Measurements from ENCODE around the gene SAP30L. TPM values are rescaled to one million over a fixed set of nuclear protein-coding genes. Genes with fewer than 3 reads are reported as not detected.

Gene SAP30L
- total RNA-seq, 1 donor from 2014 or later: 25.8 TPM

DNA sequence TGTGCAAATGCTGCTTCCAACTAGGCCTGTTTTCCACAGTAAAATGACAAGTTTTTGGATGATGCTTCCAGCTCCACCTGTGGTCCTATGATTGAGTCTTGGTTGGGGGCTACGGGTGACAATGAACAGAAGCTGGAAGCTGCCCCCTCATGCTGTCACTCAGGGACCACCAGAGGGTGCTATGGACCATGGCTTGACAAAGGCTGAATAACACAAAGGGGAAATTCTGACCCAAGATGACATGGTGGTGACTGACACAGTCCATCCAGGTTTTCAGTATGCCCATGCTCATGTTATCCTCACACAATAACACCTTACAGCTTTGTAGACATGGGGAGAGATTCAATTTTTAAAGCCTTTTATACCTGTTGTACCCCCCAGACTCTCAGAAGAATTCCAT, 23.9 kb upstream of the SAP30L start:
- no peak for DNase-seq

DNA sequence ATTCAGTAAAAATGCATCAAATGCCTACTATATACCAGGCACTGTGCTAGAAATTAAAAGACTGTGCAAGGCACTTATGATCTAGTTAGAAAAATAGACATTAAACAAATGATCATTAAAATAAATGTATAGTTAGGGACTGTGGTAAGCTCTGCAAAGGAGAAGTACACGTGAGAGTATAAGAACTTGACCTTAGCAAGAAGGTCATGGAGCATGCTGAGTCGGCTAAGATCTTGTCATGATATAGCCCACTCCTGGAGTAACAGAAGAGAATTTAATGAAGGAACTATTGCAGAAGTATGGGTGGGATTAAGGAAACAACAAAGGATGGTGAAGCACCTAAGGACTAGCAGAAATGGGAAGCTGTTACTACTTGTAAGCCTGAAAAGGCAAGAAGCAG, 23.5 kb upstream of the SAP30L start:
- DNase-seq: no peak

DNA sequence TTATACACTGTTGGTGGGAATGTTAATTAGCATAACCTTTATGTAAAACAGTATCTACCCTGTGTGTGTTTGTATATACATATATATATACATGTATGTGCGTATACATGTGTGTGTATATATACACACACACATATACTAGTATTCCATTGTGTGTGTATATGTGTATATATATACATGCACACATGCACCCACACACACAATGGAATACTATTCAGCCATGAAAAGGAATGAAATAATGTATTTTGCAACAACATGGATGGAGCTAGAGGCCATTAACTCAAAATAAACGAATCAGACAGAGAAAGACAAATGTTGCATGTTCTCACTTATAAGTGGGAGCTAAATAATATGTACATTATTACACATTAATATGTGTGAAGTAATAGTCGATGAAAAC, 17.6 kb upstream of the SAP30L start:
- DNase-seq: no peak

DNA sequence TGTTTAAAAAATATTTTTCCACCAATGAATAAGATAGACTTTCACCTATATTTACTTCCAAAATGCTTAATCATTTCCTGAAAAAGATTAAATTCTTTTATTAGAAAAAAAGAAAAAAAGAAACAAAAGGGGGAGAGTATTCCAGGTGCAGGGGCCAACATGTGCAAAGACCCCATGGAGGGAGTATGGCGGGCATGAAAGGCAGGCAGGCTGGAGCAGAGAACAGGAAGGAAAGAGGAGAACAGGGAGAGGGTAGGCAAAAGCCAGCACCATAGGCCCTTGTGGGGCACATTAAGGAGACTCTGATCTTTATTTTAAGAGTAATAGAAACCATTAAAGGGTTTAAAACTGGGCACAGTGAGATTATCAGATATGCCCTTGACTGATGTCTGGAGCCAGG, 16.5 kb upstream of the SAP30L start:
- DNase-seq: no peak

DNA sequence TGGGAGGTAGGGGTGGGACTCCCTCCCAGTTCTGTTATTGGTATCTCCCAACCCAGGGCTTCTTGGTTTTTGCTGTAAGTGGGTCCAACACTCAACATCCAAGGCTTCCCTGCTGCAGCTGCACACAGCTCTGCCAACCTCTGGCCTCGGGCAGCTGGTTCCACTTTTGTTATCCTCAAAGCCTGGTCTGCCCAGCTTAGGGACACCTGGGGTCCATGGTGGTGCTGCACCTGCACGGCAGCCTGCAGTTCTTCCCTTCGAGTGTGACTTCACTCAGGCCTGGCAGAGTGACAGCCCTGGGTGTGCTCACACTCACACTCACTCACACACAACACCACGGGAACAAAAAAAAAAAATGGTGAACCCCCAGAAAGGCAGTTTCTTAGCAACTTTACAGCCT, 15.3 kb upstream of the SAP30L start:
- no peak for DNase-seq

DNA sequence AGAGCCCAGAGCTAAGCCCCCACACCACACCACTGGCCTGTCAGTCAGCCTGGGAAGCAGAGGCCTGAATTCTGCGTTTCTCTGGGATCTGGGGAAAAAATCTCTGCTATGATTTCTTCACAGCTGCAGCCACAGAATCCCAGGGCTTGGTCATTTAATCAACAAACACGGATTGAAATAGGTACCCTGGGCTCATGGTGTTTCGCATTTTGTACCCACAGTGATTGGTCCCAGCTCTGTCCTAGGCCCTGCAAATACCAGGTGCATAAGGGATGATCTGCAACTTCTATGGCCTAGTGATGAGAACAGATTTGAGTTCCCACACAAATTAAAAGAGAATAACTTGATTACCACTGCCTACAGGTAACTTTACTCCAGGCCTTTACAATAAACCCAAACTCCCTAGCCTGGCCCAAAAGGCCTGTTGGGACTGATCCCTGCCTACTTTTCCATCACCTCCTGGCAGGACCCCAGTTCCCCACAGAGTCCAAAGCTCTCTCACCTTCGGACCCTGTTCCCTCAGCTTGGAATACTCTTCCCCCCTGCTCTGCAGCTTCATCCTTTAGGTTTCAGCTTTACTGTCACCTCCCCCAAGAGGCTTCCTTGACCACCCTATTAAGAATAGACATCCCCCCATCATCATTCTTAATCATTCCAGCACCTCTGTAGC, 14.7 kb upstream of the SAP30L start:
- DNase-seq: no peak

DNA sequence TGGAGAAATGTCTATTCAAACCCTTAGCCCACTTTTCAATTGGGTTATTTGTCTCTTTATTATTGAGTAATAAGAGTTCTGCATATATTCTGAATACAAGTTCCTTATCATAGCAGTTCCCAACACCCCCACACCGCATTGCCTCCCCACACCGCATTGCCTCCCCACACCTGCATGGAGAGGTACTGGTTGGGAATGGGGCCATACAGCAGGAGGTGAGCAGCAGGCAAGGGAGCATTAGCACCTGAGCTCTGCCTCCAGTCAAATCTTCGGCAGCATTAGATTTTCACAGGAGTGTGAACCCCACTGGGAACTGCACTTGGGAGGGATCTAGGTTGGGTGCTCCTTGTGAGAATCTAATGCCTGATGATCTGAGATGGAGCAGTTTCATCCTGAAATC, 10.6 kb upstream of the SAP30L start:
- no peak for DNase-seq

DNA sequence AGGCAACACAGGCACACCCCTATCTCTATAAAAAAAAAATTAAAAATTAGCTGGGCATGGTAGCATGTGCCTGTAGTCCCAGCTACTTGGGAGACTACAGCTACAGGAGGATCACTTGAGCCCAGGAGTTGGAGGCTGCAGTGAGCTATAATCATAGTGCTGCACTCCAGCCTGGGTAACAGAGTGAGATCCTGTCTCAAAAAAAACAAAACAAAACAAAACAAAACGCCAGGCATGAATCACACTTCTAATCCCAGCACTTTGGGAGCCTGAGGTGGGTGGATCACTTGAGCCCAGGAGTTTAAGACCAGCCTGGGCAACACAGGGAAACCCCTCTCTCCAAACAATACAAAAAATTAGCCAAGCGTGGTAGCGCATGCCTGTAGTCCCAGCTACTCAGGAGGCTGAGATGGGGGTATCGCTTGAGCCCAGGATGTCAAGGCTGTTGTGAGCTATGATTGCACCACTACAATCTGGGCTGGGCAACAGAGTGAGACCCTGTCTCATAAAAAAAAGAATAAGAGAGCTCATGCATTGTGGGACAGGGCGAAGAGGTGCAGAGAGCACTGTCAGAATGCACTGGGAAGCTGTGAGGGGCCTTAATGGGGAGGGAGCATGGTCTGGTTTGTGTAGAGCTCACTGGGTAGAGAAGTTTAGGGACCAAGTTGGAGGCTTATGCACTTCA, 8.4 kb upstream of the SAP30L start:
- DNase-seq: no peak

DNA sequence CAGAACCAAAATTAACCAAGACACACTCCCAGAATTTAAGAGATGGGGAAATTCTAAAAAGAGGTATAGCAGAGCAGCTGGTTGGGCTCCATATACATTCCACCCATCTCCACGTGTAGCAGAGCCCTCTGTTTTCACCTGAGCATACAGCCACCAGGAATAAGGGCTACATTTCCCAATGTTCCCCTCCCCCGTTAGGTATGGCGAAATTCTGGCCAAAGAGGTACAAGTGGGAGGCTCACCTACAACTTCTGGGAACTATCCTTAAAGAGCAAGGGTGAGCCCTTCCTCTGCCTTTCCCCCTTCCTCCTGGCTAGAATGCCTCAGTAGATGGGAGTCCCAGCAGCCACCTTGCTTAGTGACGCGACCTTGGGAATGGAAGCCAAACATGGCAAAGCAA, 5.3 kb upstream of the SAP30L start:
- DNase-seq: no peak

DNA sequence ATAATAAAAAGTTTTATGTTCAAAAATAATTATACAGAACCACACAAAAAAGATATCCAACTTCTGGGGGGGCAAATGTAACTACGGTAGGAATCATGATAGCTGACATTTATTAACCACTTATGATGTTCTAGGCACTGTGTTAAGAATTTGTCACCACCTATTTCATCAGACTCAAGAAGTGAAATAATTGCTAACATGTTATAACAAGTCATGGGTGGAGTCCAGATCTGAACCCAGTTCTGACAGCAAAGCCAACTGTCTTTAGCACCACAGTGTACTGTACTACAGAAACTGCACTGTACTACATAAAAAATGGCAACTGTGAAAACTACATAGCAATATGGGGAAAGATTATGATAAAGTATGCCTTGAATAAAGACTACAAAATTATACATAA, 3.0 kb upstream of the SAP30L start:
- no peak for DNase-seq

DNA sequence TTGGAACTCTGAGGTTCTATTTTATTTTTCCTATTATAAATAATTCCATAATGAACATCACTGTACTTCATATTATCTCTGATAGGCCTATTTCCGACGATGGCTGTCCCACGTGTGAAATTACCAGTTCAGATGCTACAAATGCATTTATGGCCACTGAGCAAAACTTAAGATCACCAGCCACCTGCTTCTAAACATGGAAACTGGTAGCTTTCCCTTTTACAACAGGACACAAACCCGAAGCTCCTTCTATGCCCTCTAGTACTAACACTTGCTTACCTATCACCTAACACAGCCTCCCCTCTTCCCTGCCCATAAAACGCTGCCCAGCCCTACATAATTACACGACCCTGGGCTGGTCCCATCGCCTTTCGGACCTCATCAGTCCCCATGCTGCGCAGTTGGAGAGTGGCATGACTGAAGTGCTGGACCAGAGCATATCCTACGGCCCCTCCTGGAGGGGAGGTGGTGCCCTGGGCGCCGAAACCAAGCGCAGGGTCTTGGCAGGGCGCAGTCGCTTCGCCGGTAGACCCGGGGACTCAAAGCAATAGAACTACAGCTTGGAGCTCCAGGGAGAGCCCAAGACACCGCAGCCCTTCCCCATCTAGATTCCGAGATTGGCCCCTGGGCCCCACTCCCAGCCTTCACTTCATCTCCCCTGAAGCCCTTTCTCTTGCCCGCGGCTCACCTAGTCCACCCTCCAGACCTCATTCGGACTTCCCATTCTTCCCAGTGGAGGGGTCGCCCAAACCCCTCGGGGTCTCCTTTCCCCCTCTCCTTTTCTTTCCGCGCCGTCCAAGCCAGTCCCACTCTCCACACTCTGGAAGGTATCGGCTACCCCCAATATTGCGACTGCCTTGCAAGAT, 1.0 kb upstream of the SAP30L start:
- peak; percentile 8 for DNase-seq

DNA sequence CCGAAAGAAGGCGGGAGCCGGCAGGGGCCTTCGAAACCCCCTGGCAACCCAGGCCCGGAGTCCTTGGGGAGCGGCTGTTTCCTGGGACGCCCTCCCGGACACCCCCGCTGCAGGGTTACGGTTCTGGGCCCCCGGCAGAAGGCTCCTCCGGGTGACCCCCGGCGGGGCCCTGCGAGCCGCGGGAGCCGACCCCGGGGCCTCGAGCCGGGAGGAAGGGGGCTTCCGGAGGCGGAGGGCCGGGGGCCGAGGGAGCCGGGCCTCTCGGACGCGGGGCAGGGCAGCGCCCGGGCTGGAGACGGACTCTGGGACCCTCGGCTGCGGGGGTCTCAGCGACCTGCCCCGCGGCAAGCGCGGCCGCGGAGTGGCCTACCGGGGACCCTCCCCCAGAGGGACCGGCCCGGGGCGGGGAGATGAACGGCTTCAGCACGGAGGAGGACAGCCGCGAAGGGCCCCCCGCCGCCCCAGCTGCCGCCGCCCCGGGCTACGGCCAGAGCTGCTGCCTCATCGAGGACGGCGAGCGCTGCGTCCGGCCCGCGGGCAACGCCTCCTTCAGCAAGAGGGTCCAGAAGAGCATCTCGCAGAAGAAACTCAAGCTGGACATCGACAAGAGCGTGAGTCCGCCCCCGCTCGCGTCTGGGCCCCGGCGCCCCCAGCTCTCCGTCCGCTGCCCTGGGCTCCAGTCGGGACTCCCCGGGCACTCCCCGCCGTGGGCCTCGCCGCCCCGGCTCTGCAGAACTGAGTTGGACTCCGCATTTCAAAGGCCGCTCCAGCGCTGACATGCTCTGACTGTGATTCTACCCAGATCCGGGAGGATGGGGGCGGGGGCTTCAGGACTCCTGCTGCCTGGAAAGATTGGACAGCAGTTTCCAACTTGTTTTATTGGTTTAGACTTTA, 645 bp downstream of the SAP30L start:
- peak; percentile 80 for DNase-seq

DNA sequence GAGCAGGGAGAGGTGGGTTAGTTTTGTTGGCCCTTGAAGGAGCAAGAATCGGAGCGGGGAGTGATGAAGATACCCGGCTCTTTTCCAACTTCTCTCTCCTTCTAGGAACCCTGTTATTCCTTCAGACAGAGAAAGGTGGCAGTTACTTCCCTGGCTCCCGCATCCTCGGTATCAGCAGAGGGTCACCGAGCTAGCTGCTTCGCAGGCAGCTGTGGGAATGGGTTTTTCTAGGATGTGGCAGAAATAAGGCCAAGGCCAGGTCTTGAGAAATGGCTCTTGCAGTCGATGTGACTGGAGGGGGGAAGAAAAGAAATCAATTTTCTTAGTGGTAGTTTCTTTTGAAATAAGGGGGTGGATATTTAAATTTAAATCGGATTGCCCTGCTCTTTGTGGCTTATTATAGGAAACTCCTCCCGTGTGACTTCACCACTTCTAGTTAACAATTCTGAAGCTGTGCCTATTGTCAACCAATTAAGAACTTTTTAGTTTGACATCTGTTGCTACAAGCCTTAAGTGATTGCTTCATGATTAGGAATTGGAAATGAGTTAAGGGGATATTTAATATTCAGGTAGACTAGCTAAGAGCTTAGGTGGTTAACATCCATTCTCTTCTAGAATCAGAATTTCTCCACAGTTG, 1.4 kb downstream of the SAP30L start:
- DNase-seq: no peak

DNA sequence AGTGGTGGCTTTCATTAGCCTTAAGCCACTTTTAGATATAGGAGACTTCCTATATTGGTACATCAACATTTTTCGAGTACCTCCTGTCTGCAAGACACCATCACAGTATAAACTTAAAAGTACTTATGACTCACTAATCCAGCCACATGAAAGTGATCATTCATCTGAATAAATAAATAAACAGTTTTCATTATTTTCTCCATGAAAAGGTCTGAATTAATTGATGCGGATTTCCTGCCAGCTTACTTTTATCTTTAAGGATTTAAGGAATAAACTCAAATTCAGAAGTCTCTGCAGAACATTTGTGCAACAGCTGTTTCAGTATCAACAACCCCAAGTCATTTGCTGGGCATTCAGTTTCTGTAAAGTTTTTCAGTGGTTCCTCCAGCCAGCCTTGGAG, 4.0 kb downstream of the SAP30L start:
- no peak for DNase-seq

DNA sequence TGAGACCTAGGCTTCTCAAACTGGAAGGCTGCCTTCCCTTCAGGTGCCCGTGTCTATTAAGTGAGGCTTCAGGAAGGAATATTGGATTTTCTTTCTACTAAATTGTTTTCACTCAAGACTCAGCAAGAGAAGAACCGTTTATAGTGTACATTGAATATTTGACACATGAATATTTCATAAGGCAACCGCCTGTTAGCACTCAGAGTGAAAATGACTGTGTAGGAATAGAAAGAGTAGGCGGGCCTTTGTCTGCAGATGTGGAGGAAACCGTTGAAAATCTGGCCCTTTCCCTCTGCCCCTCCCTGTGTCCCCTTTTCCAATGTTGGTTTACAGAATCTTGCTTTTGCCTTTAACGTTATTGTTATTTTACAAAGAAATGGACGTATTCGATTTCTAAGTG, 6.2 kb downstream of the SAP30L start:
- no peak for DNase-seq

DNA sequence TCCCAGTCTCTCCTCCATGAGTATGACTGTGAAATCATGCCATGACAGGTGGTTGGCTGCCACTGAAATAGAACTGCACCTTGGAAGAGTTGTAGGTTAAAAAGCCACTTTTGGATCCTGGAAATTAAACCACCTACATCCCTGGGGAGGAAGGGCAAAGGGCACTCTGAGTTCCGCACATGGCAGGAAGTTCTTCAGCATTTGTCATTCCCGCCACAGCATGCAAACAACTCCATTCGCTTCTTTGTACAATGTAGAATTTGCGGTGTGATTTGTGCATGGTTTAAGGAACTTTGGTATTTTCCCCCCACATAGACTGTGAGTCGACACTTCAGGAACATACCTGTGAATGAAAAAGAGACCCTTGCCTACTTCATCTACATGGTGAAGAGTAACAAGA, 9.8 kb downstream of the SAP30L start:
- no peak for DNase-seq

DNA sequence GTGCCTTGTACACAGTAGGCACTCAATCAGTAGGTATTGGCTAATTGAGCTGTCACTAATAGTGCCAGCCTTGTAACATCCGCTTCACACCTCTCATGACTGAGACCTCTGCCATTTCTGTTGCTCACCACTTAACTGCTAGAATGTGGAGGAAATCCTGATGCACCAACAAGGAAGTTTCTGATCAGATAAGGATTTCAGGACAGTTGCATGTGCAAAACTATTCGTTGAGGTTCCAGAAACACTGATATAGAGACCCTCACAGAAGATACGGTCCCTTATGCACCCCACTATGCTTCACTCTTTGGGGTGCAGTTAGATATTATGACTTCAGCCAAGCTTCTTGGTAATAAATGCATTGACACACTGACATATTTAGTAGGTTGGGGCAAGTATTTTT, 10.7 kb downstream of the SAP30L start:
- DNase-seq: no peak

DNA sequence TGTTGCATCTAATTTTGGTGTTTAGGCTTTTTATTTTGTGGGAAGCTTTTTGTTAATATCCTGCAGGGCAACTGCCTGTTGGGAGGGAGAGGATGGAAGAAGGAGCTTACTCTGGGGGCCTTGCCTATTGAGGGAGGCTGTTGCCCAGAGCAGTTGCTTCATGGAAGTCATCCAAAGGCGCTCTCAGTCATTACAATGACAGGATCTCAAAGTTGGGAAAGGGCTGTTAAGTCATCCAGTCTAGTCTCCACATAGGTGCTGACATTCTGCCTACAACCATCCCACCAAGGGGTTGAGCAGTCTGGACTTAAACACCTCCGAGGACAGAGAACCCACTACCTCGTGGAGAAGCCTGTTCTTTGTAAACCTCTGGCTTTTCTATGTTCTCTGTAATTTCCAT, 13.2 kb downstream of the SAP30L start:
- DNase-seq: no peak

DNA sequence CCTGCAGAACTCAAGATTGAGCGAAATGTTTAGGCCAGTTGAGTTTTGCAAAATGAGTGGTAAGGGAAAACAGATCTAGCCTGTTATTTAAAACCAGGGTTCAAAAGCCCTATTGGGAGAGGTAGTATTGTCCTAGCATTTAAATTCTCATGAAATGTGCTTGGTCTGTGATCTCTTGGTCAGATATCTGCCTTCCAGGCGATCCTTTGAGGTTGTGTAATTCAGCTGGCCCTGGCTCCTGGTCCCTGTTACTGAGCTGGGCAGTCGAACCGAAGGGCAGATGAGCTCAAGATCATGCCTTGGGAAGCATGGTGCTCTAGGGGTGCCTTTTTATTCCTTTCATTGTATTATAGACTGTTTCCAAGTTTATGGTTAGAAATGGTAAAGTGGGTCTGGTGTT, 14.4 kb downstream of the SAP30L start:
- DNase-seq: no peak

DNA sequence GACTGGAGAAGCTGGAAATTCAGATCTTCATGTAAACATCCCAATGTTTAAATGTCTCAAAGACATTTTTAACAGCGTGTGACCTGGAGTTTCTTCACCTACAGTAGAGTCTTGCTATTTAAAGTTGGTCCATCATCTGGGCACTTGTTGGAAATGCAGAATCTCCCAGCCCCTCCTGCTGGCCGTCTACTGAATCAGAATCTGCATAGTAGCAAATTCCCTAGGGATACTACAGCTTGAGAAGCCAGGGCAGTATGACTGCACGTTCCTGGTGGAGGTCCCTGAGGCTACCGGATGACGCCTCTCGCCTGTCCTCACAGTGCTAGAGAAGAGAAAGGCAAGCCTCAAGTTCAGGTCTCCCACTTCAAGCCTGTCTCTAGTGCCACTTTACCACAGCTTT, 15.7 kb downstream of the SAP30L start:
- DNase-seq: no peak

DNA sequence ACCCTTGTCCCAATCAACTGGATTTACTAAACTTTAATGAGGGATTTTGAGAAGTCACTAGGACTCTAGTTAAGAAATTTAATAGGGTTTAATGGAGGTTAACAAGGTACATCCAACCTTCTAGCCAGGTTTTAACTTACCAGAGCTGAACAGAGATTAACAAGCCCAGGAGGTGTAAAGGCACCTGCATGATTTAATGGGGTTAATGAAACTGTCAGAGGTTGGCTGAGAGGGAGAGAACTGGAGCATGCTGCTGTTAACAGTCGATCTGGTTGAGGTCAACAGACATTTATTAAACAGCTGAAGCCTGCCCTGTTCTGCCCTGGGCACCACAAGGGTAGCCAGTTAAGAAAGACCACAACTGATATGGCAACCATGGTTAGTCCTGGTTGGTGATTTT, 18.6 kb downstream of the SAP30L start:
- no peak for DNase-seq

DNA sequence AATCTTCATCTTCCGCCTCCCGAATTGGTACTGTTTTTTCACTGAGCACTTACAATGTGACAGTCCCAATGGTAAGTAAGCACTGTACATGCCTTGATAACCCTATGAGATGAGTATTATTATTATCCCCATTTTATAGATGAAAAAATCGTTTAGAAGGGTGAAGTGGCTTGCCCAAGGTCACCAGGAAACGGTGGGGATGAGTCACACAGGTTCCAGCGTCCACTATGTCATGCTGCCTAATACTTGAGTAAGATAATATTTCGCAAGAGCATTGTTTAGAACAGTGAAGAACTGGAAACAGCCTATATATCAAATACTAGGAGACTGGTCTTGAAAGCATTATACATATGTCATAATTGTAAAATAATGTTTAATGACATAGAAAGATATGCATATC, 19.4 kb downstream of the SAP30L start:
- no peak for DNase-seq
